ENCODE measurements around the gene PNKD.

GRCh38 chr2:218332920-218333645 lies 62.8 kb downstream of the PNKD start:
- no peak for TF ChIP-seq CTCF (IDR thresholded peaks at IDR 0.05)
- TF ChIP-seq POLR2A (IDR thresholded peaks at IDR 0.05), result no peak
